DND-41 (cell line): ENCODE measurements around the gene SNAPC5.

ENCODE experiments used
- EZH2 ChIP-seq: IDR thresholded peaks from 3 replicates; pipeline ENCODE4 v1.6.1; 2012; ENCODE audit warnings: borderline replicate concordance, low read depth, mild to moderate bottlenecking, moderate library complexity, low read length, inconsistent platforms; ENCODE audit not compliant: severe bottlenecking
- TF ChIP-seq, protein P1 (sequence below): IDR thresholded peaks from 2 replicates; pipeline ENCODE4 v1.5.1; 2012; ENCODE audit warnings: borderline replicate concordance, low read length, moderate library complexity, mild to moderate bottlenecking; ENCODE audit not compliant: poor library complexity, severe bottlenecking; ENCODE audit errors: extremely low read depth

DNA sequence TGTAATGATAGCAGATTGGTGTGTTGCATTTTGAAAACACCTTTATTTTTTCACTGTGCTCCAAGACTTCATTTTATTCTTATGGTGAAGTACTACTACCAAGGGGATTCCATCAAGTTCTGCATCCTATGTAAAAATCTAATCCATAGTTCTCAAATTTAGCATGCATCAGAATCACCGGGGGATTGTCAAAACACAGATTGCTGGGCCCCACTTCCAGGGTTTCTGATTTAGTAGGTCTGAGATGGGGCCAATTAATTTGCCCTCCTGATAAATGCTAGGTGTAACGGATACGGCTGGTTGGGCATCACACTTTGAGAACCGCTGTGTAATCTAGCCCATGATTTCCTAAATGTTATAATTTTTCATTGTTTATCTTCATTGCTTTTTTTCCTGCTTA lies 8.3 kb upstream of the SNAPC5 start:
- TF ChIP-seq EZH2, result no peak
- TF ChIP-seq, protein P1, sequence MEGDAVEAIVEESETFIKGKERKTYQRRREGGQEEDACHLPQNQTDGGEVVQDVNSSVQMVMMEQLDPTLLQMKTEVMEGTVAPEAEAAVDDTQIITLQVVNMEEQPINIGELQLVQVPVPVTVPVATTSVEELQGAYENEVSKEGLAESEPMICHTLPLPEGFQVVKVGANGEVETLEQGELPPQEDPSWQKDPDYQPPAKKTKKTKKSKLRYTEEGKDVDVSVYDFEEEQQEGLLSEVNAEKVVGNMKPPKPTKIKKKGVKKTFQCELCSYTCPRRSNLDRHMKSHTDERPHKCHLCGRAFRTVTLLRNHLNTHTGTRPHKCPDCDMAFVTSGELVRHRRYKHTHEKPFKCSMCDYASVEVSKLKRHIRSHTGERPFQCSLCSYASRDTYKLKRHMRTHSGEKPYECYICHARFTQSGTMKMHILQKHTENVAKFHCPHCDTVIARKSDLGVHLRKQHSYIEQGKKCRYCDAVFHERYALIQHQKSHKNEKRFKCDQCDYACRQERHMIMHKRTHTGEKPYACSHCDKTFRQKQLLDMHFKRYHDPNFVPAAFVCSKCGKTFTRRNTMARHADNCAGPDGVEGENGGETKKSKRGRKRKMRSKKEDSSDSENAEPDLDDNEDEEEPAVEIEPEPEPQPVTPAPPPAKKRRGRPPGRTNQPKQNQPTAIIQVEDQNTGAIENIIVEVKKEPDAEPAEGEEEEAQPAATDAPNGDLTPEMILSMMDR, result no peak
